Activated T-cell treated with anti-CD3 and anti-CD28 coated beads, Interleukin-2, amount 50 U/mL, for 72 hours (primary cell): Measurements from ENCODE around the gene RBMS1. TPM values are rescaled to one million over a fixed set of nuclear protein-coding genes. Genes with fewer than 3 reads are reported as not detected.

ENCODE experiments used
- ATAC-seq, 2 donors: fragments of 150-1000 bp; cut with Tn5 transposase; replicated peaks in 1 of 2; 2 replicates each; pipeline ENCODE4 v1.10.0; 2021; ENCODE audit warnings: moderate library complexity in 2 of 2, mild to moderate bottlenecking in 1 of 2
- DNase-seq, 2 donors: peaks; one replicate each; pipeline ENCODE4 v3.0.0; 2021 to 2022; ENCODE audit warnings: mixed read lengths in 1 of 2
- H3K27ac Mint-ChIP-seq: one replicate; pipeline ENCODE4 v1.8.0; 2022; ENCODE audit warnings: mild to moderate bottlenecking, moderate library complexity, mixed read lengths
- H3K27me3 Mint-ChIP-seq: one replicate; pipeline ENCODE4 v1.8.0; 2022; ENCODE audit warnings: low read depth, mixed read lengths
- H3K36me3 Mint-ChIP-seq, 2 donors: one replicate each; pipeline ENCODE4 v1.8.0; 2022; ENCODE audit warnings: mixed read lengths in 2 of 2, mild to moderate bottlenecking in 1 of 2; ENCODE audit not compliant: insufficient read depth in 2 of 2
- H3K4me1 Mint-ChIP-seq: one replicate; pipeline ENCODE4 v1.8.0; 2022; ENCODE audit warnings: low read depth, mixed read lengths
- H3K4me3 Mint-ChIP-seq, 2 donors: one replicate each; pipeline ENCODE4 v1.8.0; 2022; ENCODE audit warnings: mild to moderate bottlenecking in 2 of 2, mixed read lengths in 2 of 2, moderate library complexity in 2 of 2
- H3K9me3 Mint-ChIP-seq, 2 donors: one replicate each; pipeline ENCODE4 v1.8.0; 2022; ENCODE audit warnings: mixed read lengths in 2 of 2
- total RNA-seq, 2 donors: library from RNA; stranded (reverse); gene quantifications; one replicate each; pipeline ENCODE4 v1.2.3, GENCODE V29; 2022

The RBMS1 gene
- total RNA-seq, 2 donors from 2014 or later = 48.4 to 55.1 TPM

DNA sequence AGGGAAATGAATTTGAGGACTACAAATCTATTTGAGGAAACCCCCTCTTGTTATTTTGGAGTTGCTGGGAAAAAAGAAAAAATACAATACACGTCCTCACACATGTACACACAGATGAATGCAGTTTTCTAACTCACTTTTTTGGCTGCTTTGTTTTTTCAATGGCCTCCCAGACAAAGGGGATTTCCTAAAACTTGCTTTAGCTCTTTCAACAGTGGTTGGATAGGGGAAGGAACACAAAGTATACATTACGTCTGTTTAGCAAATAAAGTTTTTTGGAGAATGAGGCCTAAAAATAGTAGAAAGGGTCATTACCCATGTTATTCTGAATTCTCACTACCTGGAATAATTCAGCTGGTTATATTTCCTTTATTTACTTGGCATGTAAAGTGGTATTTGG lies 168.2 kb downstream of the RBMS1 start:
- DNase-seq (no peak), ATAC-seq (no peak)
- H3K27me3 Mint-ChIP-seq = peaks cover 4% of the 10 kb centered on the region
- H3K9me3 Mint-ChIP-seq = no peaks in the 10 kb centered on the region
- peaks cover 2 to 6% of the 10 kb centered on the region in 2 donors for H3K36me3 Mint-ChIP-seq
- peak overlapping the region; percentile 15 for H3K27ac Mint-ChIP-seq
- H3K4me1 Mint-ChIP-seq = peaks cover 96% of the 10 kb centered on the region
- H3K4me3 Mint-ChIP-seq = peak overlapping the region; percentile 9 to 57

DNA sequence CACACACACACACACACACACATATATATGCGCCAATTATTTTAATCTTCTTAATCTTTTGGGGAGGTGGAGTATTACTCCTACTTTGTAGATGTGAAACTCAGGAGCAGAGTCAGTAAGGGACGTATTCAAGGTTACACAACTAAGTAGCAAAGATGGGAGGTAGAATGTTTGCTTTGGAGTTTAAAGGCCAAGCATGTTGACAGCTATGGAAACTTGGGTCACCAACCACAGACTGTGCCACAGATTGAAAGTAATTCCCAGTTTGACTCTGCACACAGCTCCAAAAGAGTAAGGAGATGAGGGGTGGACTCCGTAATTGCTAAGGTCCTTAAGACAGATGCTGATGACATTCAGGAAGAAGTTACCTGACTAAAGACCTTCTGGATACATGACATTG lies 168.7 kb downstream of the RBMS1 start:
- DNase-seq (peak; percentile 21 to 24), ATAC-seq (peak; percentile 34 to 45)
- peak overlapping the region; percentile 9 to 57 for H3K4me3 Mint-ChIP-seq
- peaks cover 4% of the 10 kb centered on the region for H3K27me3 Mint-ChIP-seq
- peak overlapping the region; percentile 15 for H3K27ac Mint-ChIP-seq
- H3K36me3 Mint-ChIP-seq = peaks cover 2 to 6% of the 10 kb centered on the region in 2 donors
- no peaks in the 10 kb centered on the region for H3K9me3 Mint-ChIP-seq
- peaks cover 95% of the 10 kb centered on the region for H3K4me1 Mint-ChIP-seq

DNA sequence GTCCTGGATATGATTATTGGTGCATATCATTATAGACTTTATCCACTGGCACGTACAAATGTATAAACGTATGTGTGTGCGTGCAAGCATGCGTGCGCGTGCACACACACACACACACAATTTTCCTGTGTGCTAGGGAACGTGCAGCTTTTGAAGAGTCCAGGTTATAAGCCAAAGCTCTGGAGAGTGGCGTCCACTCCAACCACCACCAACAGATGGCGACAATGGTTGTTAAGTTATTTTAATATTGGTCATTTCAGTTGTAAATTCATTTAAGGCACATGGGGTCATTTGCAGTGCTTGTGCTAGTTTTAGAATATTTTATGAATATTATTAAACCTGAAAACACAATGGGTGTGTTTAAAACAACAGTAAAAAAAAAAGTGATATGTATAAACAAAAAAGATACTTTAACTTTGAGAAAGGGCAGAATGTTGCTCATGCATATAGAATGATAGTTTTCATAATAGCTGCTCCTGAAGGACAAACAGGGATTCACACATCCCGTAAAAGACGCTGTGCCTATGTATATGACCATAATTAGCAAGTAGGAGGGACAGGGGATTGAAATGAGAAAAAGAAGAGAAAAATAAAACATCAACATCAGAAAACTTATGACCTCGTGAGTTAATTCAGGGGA lies 169.3 kb downstream of the RBMS1 start:
- no peaks in the 10 kb centered on the region for H3K9me3 Mint-ChIP-seq
- H3K36me3 Mint-ChIP-seq = peaks cover 2 to 6% of the 10 kb centered on the region in 2 donors
- H3K4me1 Mint-ChIP-seq = peaks cover 89% of the 10 kb centered on the region
- ATAC-seq (no peak), DNase-seq (peak; percentile 38)
- H3K27me3 Mint-ChIP-seq = peaks cover 4% of the 10 kb centered on the region
- H3K4me3 Mint-ChIP-seq = peak overlapping the region in 1 of 2 donors; percentile 14
- H3K27ac Mint-ChIP-seq = no peak overlapping the region

DNA sequence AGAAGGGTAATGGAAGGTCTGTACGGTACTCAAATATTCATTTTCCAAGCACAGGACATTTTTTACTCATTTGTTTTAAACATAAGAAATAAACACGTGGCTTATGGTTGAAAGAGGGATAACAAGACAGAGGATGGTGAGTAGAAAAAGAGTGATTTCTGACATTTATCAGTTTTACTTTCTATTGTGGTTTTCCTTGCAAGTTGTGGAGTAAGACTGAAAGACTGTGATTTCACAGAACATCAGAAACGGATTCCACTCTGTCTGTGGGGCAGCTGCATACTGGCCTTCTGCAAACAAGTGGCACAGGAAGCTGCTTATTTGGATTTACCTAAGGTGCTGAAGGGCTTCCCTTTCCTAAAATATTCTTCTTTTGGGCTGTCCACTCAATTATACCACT lies 171.3 kb downstream of the RBMS1 start:
- Mint-ChIP-seq H3K27ac (peak overlapping the region; percentile 81), H3K27me3 (peaks cover 4% of the 10 kb centered on the region), H3K36me3 (peaks cover 2 to 6% of the 10 kb centered on the region in 2 donors), H3K9me3 (no peaks in the 10 kb centered on the region), H3K4me1 (peaks cover 76% of the 10 kb centered on the region), H3K4me3 (peak overlapping the region; percentile 22 to 68)
- DNase-seq (peak; percentile 42 to 44), ATAC-seq (peak; percentile 83 to 87)

DNA sequence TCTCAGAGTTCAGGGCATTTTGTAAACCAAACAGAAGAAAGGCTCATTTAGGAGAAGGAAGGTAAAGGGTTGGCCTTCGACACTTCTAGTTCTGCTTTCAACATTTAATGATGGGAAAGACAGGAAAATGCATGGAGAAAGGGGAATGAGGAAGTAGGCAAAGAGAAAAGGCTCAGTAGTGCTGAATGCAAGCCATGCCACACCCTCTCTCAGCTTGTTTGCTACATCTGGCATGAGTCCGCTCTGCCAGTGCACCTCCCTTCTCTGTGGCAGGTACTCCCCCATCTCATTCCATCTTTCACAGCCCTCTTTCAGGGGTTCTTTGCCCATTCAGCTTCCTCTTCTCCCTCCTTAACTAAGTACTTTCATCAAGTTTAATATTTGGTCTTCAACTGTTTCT lies 172.6 kb downstream of the RBMS1 start:
- no peak overlapping the region for H3K27ac Mint-ChIP-seq
- ATAC-seq = no peak

DNA sequence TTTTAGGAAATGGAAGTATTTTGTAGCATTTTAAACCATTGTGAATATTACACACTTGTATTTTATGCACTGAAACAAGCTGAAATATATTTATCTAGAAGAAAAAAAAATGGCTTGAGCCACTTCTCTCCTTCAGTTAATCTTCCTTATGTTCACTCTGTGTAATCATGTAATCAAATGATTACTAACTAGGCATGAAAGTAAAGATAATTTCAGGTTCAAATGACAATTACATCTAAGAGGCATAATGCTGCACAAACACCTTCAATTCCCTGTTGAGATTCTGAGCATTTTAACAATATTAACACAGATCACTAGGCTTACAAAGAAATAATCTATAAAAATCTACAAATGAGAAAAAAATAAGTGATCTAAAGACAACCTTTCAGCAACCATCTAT lies 173.9 kb downstream of the RBMS1 start:
- H3K27ac Mint-ChIP-seq = no peak overlapping the region
- ATAC-seq = no peak
- H3K9me3 Mint-ChIP-seq = no peaks in the 10 kb centered on the region
- peaks cover 68% of the 10 kb centered on the region for H3K4me1 Mint-ChIP-seq
- no peak overlapping the region for H3K4me3 Mint-ChIP-seq
- H3K27me3 Mint-ChIP-seq = peaks cover 4% of the 10 kb centered on the region
- DNase-seq = no peak
- peaks cover 2 to 6% of the 10 kb centered on the region in 2 donors for H3K36me3 Mint-ChIP-seq

More for the DNA sequence above, 172.6 kb downstream of the RBMS1 start:
- Mint-ChIP-seq H3K36me3 (peaks cover 2 to 6% of the 10 kb centered on the region in 2 donors), H3K4me3 (no peak overlapping the region), H3K9me3 (no peaks in the 10 kb centered on the region), H3K27me3 (peaks cover 4% of the 10 kb centered on the region), H3K4me1 (peaks cover 80% of the 10 kb centered on the region)
- no peak for DNase-seq

DNA sequence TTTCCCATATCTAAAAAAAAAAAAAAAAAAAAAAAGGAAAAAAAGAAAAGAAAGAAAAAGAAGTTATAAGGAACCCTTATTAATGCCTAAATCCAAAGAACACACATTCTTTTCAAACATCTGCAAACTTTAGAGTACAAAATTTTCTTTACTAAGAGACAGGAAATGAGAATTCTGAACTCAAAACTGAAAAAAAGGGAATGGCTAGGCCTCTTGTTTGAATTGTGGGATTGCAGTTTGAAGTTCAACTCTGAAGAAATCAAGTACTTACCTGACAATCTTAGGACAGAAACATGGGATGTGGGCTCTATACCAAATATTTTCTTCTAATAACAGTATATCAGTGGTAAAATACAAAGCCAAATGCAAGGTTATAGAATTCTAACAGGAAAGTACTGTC lies 175.4 kb downstream of the RBMS1 start:
- ATAC-seq (no peak), DNase-seq (no peak)
- H3K4me3 Mint-ChIP-seq = no peak overlapping the region
- peaks cover 4% of the 10 kb centered on the region for H3K27me3 Mint-ChIP-seq
- peaks cover 53% of the 10 kb centered on the region for H3K4me1 Mint-ChIP-seq
- no peaks in the 10 kb centered on the region for H3K9me3 Mint-ChIP-seq
- peaks cover 2 to 6% of the 10 kb centered on the region in 2 donors for H3K36me3 Mint-ChIP-seq
- no peak overlapping the region for H3K27ac Mint-ChIP-seq

DNA sequence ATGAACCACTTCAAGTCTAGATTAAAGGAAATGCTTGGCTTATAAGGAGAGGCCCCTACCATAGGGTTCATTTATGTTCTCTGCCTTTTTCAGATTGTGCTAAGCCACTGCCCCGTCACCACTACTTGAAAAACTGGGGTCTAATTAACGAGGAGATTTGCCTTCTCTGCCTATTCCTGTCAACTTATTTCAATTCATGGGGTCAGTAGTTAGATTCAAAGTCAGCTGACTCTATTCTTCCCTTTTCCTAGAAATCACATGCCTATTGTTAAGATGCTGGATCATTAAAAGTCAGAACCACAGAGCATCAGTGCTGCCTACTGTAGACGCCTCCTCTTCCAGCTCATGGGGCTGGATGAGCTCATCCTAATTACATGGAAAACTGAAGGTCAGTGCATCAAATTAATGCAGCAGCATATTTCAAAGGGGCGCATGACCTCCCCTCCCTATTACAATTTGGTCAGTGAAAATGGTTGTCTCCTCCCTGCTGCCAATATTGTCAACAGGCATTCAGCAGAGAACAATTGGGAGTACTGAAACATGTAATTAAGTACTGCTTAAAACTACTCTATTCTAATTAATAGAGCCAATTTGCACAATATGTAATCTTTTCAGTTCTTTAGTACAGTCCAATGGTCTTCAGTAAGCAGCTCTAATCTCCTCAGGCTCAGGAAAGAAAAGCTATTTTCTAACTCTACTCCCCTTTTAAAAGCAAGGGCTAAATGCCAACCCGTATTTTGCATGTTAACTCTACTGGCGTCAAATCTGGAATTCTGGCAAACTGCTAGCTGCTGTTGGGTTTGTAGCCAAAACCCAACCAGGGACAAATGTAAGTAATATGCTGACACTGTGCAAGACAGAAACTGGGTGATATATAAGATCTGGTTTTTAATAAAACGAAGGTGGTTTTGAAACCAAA lies 176.2 kb downstream of the RBMS1 start:
- H3K4me1 Mint-ChIP-seq = peaks cover 45% of the 10 kb centered on the region

DNA sequence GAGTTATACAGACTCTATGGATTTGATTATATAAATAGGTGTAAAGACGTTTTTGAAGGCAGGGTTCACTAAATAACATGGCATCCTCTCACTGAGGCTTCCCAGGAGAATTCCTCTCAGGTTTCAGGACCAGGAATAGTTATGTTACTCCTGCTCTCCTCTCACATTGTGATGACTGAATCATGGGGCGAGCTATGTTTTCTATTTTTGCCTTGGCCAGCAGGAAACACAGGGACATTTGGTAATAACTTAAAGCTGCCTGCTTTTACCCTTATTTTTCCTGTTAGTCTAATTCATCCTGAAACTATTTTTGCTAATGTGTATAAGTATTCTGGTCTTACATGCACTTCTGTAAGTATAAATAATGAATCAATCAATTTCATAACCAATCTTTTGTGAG lies 178.3 kb downstream of the RBMS1 start:
- no peak for ATAC-seq
- no peaks in the 10 kb centered on the region for H3K9me3 Mint-ChIP-seq

More for the DNA sequence above, 176.2 kb downstream of the RBMS1 start:
- Mint-ChIP-seq H3K9me3 (no peaks in the 10 kb centered on the region), H3K36me3 (peaks cover 2 to 6% of the 10 kb centered on the region in 2 donors), H3K4me3 (no peak overlapping the region), H3K27ac (no peak overlapping the region), H3K27me3 (peaks cover 4% of the 10 kb centered on the region)
- no peak for ATAC-seq
- DNase-seq = no peak

DNA sequence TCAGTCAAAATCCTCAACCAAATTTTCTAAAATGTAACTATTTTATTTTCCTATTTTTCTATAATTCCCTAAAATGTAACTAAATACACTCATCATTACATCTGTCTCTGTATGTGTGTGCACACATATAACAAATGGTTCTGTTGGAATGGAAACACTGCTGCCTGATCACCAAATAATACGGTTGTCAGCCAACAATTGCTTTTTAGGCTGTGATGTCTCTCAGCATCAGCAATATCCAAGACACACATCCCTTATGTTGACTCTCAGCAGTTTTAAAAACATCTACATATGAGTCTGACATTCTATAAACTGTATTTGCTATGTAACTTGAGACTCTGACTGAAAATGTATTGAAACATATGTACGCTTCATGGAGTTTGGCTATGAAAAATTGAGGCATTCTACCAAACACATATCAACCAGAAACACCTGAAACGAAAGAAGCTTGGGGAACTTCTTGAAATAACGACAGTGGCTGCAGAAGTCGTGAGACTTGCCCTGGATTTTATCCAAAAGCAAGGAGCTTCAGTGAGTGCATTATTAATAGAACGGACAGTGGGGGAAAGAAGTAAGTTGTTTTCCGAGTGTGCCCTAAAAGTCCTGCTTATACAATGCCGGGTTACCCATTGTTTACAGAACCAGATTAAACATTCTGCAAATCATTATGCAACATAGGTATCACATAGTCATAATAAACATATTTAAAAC lies 183.3 kb downstream of the RBMS1 start:
- H3K27ac Mint-ChIP-seq = no peak overlapping the region
- H3K9me3 Mint-ChIP-seq = no peaks in the 10 kb centered on the region
- ATAC-seq (no peak), DNase-seq (no peak)
- no peak overlapping the region for H3K4me3 Mint-ChIP-seq
- peaks cover 6% of the 10 kb centered on the region for H3K4me1 Mint-ChIP-seq
- peaks cover 4 to 5% of the 10 kb centered on the region in 2 donors for H3K36me3 Mint-ChIP-seq
- no peaks in the 10 kb centered on the region for H3K27me3 Mint-ChIP-seq

More for the DNA sequence above, 178.3 kb downstream of the RBMS1 start:
- Mint-ChIP-seq H3K36me3 (no peaks in the 10 kb centered on the region), H3K4me3 (no peak overlapping the region), H3K27ac (no peak overlapping the region), H3K4me1 (peaks cover 24% of the 10 kb centered on the region), H3K27me3 (no peaks in the 10 kb centered on the region)
- no peak for DNase-seq

DNA sequence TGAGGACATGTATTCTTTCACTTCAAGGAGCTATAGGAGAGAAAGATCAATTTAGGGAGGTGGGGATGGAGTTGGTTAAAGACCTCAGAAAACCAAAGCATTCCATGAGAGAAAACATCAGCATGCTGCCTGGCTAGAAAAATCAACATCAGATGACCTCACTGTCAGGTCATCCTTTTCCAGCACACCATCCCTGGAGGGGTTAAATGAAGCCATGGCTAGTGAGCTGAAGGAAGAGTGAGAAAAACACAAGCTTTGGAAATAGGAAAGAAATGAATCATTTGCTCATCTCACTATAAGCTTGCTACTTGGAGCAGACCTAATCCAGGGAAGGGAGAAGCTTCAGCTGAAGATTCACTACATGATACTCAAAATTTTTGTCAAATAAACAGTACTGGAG lies 184.0 kb downstream of the RBMS1 start:
- Mint-ChIP-seq H3K4me3 (no peak overlapping the region), H3K36me3 (peaks cover 4 to 5% of the 10 kb centered on the region in 2 donors), H3K27ac (no peak overlapping the region), H3K4me1 (peaks cover 6% of the 10 kb centered on the region), H3K9me3 (no peaks in the 10 kb centered on the region), H3K27me3 (no peaks in the 10 kb centered on the region)
- no peak for ATAC-seq
- no peak for DNase-seq

DNA sequence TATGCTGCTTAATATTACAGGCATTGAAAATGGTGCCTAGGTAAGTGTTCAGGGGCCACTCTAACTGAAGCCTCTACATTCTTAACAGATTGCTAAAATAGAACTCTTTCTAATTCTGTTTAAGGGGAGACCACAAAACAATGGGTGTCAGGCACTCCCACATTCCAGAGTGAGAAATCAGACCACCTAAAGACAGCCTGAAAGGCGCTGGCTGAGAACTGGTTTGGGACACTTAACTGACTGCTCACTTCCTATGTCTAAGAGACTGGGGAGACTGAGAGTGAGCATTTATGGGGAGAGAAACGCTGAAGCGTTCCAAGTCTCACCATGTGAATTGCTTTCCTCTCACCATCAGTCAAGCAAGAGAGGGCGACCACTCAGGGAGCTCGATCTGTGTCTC lies 184.7 kb downstream of the RBMS1 start:
- no peak for ATAC-seq
- no peak overlapping the region for H3K27ac Mint-ChIP-seq

DNA sequence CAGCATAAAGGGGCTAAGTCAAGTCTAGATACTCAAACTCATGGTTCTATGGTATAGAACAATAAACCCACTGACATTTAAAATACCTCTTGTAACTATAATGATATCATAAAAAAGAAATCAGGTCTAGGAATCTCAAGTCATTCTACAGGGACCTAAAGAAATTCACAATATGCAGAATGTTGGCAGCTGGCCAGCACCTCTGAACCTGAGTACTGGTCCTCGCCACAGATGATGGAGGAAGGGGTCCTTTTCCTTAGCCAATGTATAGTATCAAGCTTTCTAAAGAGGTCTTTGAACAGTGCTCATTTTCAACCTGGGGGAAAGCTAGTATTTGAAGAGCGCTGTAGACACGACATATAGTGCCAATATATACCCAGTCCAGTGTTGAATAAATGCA lies 185.1 kb downstream of the RBMS1 start:
- Mint-ChIP-seq H3K27me3 (no peaks in the 10 kb centered on the region), H3K36me3 (peaks cover 5 to 7% of the 10 kb centered on the region in 2 donors), H3K27ac (no peak overlapping the region), H3K4me1 (peaks cover 6% of the 10 kb centered on the region), H3K4me3 (no peak overlapping the region), H3K9me3 (no peaks in the 10 kb centered on the region)
- no peak for DNase-seq
- ATAC-seq = no peak

More for the DNA sequence above, 184.7 kb downstream of the RBMS1 start:
- Mint-ChIP-seq H3K27me3 (no peaks in the 10 kb centered on the region), H3K4me3 (no peak overlapping the region), H3K36me3 (peaks cover 5% of the 10 kb centered on the region in 2 donors), H3K9me3 (no peaks in the 10 kb centered on the region), H3K4me1 (peaks cover 6% of the 10 kb centered on the region)
- no peak for DNase-seq
